T-helper 9 cell (primary cell): Measurements from ENCODE around the gene FOXC2.
"Not testable (repeated sequence)": the region's sequence is repeated elsewhere in the genome, so short reads cannot be mapped to it uniquely, and the experiment has no call there.

Source experiments
- DNase-seq: peaks from one replicate; pipeline ENCODE4 v3.0.0-alpha.2; 2020

FOXC2 gene

DNA sequence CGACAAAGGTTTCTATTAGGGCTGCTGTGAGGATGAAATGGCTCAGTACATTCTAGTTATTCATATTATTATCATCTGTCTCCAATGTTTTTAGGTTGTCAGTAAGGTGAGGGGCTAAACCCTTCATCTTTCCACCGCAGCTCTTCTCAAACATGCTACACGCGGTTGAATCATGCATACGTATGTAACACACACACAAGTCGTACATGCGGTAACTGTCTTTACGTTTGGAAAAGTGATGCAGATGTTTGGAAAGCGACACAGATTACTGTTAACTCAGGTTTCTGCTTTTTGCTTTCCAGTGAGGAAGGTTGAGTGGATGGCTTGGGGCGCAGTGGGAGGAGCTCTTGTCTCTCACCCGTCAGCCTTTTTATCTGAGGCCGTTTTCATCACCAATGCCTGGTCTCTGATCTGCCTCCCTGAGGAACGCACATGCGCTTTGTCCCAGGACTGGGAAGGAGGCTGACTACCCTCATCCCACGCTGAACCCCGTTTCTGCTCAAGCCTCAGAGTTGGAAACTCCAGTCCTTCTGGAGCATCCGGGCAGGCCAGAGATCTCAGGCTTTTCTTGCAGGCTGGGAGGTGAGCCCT lies 8.6 kb downstream of the FOXC2 start:
- DNase-seq = no peak

DNA sequence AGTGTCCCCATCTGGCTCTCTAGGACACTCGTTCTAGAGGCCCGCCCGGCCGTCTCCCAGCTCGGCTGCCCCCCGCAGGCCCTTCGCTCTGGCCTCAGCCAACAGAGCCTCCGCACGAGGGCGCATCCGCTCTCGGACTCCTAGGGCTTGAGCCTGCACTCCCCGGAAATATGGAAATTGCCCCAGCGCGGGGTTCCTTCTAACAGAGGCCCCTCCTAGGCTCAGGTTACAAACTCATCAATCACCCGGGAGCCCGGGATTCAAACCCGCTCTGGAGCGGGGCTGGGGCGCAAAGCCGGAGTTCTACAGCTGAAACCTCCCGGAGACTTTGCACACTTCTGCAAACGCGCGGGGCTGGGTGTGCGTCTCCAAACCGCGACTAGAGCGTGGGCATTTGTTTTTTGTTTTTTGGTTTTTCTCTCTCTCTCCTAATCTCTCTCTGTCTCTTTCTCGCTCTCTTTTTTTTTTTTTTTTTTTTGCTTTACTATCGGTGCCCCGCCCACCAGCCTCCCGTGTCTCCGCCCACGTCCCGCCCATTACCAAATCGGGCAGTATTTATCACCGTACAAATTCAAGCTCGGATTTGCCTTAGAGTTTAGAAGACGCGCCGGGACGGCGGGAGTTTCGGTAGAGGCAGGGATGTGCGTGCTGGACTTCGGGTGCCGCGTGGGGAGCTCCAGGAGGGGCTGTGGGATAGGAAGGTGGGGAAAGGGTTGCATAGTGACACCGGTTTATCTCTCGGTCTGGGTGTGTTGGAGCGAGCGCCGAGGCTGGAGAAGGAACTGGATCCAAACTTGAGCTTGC lies 9.3 kb downstream of the FOXC2 start:
- DNase-seq = peak; percentile 21

- no peak for DNase-seq
These were observed 10.1 kb downstream of the FOXC2 start for GRCh38 chr16:86576591-86577313.

DNA sequence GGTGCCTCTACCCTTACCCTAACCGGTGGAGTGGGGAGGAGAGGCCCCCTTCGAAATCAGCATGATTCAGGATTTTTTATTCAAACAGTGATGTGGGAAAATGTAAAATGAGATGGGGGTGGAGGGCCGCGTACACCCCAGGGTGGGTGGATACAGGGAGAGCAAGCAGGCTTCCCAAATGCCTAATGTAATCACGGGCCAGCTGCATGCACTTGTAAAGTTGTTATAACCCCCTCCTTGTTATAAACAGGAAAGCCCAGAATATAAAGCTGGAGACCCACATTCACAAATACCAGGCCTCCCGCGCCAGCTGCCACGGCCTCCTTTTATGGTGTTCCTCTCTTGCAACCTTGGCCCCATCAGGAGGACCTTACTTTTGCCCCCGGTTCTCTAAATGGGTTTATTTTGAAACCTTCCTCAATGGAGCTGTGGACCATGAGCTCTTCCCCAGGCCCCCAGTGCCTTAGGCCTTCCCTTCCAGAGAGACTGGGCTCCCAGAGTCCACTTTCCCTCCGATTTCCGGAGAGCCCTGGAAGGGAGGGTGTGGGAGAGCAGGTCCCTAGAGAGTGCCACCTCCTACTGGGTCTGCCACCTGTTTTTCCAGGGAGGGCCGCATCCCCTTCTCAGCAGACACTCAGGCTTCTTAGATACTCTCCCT lies 10.8 kb downstream of the FOXC2 start:
- no peak for DNase-seq

- no peak for DNase-seq
These were observed 11.5 kb downstream of the FOXC2 start, which contains the start of gene FOXL1 for GRCh38 chr16:86578061-86578599. Gene FOXL1 (plus strand): TSS chr16:86578549. CDS start chr16:86578724, 175 bp downstream.

- DNase-seq = no peak
These were observed 12.1 kb downstream of the FOXC2 start for GRCh38 chr16:86578611-86579267.

- DNase-seq = no peak
These were observed 12.8 kb downstream of the FOXC2 start for GRCh38 chr16:86579268-86580062.

- no peak for DNase-seq
These were observed 13.6 kb downstream of the FOXC2 start for GRCh38 chr16:86580063-86580790.

DNA sequence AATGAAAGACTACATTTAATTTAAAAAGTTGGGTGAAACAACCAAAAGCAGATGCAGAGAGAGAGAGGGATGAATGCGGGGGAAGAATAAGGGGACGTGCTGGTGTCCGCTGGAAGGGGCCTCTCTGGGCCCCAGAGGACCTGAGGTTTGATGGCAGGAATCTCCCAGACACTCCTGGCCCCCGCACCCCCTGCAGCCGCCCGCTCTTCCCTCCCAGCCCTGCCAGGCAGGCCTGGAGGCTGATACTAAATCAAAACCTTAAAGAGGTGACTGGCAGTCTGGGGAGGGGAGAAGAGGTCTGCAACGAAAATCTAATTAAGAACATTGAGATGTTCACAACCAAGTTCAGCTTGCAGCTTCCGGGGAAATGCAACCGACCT lies 14.2 kb downstream of the FOXC2 start:
- DNase-seq = no peak

DNA sequence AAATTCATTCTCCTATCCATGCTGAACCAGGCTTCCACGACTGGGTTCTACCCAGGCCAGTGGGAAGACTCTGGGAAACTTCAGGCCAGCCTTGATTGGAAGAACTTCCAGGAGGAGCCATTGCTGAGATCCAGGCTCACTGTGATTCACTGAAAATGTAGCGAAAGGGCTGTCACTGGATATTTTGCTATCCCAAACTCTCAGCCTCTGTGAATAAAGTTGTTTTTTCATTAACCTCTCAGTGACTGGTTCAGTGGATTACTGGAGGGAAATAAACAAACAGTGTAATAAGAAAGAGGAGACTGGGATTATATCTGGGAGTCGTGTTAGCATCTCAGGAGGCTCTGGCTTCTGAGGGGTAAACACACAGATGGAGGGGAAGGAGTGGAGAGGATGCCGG lies 14.8 kb downstream of the FOXC2 start:
- DNase-seq = no peak

GRCh38 chr16:86584071-86584685 lies 17.5 kb downstream of the FOXC2 start:
- DNase-seq = no peak

DNA sequence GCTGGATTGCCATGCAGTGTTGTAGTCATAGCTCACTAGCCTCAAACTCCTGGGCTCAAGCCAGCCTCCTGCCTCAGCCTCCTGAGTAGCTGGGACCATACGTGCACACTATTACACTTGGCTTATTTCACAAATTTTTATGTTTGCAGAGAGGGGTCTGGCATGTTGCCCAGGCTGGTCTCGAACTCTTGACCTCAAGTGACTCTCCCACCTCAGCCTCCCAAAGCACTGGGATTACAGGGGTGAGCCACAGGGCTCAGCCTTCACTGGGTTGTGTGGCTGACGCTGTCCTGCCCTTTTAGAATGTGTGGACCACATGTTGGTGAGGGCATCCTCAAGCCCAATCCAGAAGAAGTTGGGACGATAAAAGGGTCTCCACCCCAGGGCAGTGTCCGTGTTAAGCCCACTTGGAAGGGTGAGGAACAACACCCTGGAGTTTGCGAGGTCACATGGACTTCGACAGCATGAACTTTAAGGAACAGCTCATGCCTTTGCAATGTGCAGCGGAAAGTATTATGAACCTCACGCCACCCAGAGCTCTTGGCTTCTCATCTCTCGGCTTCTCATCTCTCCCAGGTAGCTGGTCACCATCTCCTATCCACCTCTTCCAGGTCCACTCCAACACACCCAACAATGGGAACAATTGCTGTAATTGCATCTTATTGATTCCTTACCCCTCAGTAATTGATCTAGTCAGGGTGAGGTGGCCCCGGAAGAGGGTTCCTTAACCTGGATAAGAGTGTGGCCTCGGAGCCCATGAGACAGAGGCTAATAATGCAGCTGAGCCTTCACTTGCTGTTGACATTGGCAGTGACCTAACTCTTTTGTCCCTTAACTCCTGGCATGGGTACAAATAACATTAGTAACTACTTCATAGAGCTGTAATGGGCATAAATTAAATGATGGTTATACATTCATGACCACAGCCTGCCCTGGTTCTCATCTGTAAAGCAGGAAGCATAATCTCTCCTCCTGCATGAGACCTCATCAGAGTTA lies 18.4 kb downstream of the FOXC2 start:
- no peak for DNase-seq

DNA sequence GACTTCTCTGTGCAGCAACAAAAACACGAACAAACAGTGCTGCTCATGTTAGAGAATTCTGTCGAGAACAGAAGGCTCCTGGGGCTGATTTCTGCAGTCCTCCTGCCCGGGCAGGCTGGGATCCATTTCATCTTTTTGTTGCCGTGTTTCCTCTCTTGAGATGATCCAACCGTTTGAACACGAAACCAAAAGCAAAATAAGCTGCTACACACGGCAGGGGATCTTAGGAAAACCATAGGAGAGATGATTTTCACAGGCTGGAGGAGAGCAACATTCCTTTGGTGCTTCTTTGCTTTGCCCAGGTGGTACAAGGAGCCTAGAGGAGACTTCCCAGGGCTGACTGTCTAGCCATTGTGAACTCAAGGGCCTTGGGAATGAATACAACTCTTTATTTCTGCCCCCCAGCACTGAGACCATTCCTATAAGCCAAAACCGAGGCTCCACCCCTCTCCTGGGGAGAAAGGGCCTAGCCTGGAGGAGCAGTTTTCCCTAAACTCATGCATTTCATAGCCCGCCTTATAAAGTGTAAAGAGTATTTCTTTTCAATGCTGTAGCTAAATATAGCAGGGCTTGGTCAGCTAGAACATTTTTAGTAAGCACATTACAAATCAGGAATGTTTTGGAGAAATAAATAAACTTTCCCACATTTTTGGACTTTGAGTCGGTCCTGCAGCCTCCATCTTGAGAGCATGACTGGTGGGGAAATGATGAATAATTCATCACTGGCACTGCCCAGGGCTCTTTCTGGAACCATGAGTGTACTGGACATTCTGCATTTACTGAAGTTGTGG lies 19.4 kb downstream of the FOXC2 start:
- no peak for DNase-seq

GRCh38 chr16:86587487-86587886 lies 20.9 kb downstream of the FOXC2 start:
- DNase-seq = no peak

GRCh38 chr16:86587955-86588354 lies 21.3 kb downstream of the FOXC2 start:
- not testable (repeated sequence) for DNase-seq

GRCh38 chr16:86590501-86591144 lies 24.0 kb downstream of the FOXC2 start:
- DNase-seq = no peak

GRCh38 chr16:86591270-86591669 lies 24.6 kb downstream of the FOXC2 start:
- DNase-seq = no peak
